Measurements from ENCODE around the gene EXOC6B. TPM values are rescaled to one million over a fixed set of nuclear protein-coding genes. Genes with fewer than 3 reads are reported as not detected.

EXOC6B gene
- total RNA-seq, 1 donor from 2014 or later = 32.2 TPM

DNA sequence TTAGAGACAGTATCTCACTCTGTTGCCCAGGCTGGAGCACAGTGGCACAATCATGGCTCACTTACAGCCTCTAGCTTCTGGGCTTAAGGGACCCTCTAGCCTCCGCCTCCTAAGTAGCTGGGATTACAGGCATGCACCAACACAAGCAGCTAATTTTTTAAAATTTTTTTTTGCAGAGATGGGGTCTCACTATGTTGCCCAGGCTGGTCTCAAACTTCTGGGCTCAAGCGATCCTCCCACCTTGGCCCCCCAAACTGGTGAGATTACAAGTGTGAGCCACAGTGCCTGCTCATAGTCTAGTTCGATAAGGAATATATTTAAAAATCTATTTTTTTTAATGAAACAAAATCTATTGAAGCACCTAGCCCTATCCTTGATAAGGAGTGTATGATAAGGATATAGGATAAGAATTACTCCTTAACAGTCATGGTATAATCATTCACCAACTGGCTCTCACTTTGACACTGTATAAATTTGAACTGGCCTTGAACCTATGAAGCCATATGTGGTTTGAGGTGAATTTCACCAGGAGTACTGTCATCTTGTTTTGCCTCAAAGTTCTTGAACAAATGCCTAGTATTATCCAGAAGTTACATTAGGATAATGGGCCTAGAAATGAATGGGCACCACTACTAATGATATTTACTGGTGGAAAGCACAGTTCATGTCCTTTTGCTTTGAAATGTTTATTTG is 71.1 kb downstream of the EXOC6B start:
- H3K36me3 Mint-ChIP-seq (ENCODE audit: low read depth) = peaks cover 1% of the 10 kb centered on the region
- no peaks in the 10 kb centered on the region for H3K9me3 Mint-ChIP-seq (ENCODE audit: low read depth)
- TF ChIP-seq, protein P1, sequence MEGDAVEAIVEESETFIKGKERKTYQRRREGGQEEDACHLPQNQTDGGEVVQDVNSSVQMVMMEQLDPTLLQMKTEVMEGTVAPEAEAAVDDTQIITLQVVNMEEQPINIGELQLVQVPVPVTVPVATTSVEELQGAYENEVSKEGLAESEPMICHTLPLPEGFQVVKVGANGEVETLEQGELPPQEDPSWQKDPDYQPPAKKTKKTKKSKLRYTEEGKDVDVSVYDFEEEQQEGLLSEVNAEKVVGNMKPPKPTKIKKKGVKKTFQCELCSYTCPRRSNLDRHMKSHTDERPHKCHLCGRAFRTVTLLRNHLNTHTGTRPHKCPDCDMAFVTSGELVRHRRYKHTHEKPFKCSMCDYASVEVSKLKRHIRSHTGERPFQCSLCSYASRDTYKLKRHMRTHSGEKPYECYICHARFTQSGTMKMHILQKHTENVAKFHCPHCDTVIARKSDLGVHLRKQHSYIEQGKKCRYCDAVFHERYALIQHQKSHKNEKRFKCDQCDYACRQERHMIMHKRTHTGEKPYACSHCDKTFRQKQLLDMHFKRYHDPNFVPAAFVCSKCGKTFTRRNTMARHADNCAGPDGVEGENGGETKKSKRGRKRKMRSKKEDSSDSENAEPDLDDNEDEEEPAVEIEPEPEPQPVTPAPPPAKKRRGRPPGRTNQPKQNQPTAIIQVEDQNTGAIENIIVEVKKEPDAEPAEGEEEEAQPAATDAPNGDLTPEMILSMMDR (IDR thresholded peaks at IDR 0.05) = no peak
- no peak overlapping the region for H3K27ac Mint-ChIP-seq (ENCODE audit: unreplicated experiment)
- DNase-seq (ENCODE audit: low spot score) = no peak
- H3K4me3 Mint-ChIP-seq (ENCODE audit: unreplicated experiment) = no peak overlapping the region
- H3K27me3 Mint-ChIP-seq (ENCODE audit: low read depth) = no peaks in the 10 kb centered on the region
- H3K4me1 Mint-ChIP-seq (ENCODE audit: low read depth) = peaks cover 18% of the 10 kb centered on the region

DNA sequence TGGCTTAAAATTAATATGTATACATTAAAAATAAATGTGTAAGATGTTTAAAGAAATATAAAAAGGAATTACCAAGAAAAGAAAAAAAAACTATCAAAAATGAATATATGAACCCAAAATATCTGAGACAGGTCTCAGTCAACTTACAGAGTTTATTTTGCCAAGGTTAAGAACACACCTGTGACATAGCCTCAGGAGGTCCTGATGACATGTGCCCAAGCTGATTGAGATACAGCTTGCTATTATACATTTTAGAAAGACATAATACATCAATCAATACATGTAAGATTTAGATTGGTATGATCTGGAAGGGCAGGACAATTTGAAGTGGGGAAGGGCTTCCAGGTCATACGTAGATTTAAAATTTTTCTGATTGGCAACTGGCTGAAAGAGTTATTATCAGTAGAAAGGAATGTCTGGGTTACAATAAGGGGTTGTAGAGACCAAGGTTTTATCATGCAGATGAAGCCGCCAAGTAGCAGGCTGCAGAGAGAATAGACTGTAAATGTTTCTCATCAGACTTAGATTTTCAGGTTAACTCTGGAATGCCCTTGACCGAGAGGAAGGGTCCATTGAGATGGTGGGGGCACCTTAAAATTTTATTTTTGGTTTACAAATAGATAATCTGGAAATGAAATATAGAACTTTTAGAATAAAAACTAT is 74.7 kb downstream of the EXOC6B start:
- H3K27ac Mint-ChIP-seq (ENCODE audit: unreplicated experiment) = no peak overlapping the region
- H3K27me3 Mint-ChIP-seq (ENCODE audit: low read depth) = no peaks in the 10 kb centered on the region
- H3K4me1 Mint-ChIP-seq (ENCODE audit: low read depth) = peaks cover 9% of the 10 kb centered on the region
- H3K4me3 Mint-ChIP-seq (ENCODE audit: unreplicated experiment) = no peak overlapping the region
- H3K9me3 Mint-ChIP-seq (ENCODE audit: low read depth) = no peaks in the 10 kb centered on the region
- no peak for DNase-seq (ENCODE audit: low spot score)
- TF ChIP-seq, protein P1 (IDR thresholded peaks at IDR 0.05) = no peak
- H3K36me3 Mint-ChIP-seq (ENCODE audit: low read depth) = no peaks in the 10 kb centered on the region

DNA sequence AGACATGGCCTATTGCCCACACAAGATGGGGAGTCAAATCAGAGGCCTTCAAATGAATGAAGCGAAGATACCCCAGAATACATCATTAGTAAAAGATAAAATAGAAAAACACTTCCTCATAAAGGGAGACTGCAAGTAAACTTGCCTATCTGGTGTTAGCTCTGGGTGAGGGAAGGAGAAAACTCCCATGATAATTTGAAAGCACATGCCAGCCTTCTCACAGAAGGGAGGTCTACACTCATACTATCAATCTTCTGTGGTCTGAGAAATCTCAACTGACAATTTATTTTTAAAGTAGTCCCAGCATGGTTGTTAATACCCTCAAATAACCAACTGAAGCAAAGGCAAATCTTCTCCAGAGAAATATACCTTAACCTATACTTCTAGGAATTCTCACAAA is 75.4 kb downstream of the EXOC6B start:
- H3K27me3 Mint-ChIP-seq (ENCODE audit: low read depth) = no peaks in the 10 kb centered on the region
- no peak overlapping the region for H3K27ac Mint-ChIP-seq (ENCODE audit: unreplicated experiment)
- no peak for DNase-seq (ENCODE audit: low spot score)
- no peak overlapping the region for H3K4me3 Mint-ChIP-seq (ENCODE audit: unreplicated experiment)
- H3K9me3 Mint-ChIP-seq (ENCODE audit: low read depth) = no peaks in the 10 kb centered on the region
- H3K36me3 Mint-ChIP-seq (ENCODE audit: low read depth) = no peaks in the 10 kb centered on the region
- peaks cover 5% of the 10 kb centered on the region for H3K4me1 Mint-ChIP-seq (ENCODE audit: low read depth)
- TF ChIP-seq, protein P1 (IDR thresholded peaks at IDR 0.05) = no peak

DNA sequence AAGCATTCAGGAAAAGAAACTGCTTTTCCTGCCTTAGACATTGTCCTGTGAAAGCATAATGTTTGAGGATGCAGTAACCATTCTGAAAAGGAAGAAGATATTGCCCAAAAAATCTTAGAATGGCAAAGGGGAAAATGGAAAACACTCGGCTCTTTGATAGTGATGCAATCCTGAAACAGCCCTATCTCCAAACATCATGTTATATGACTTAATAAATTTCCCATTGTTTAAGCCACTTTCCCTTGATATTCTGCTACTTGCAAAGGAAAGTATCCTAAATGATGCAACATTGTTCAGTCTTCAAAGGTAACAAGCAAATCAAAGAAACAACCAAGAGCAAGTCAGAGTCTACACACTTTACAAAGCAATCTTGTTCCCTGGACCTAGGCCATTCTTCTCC is 78.5 kb downstream of the EXOC6B start:
- Mint-ChIP-seq H3K4me3 (ENCODE audit: unreplicated experiment) (no peak overlapping the region), H3K27ac (ENCODE audit: unreplicated experiment) (no peak overlapping the region), H3K4me1 (ENCODE audit: low read depth) (peaks cover 3% of the 10 kb centered on the region), H3K27me3 (ENCODE audit: low read depth) (no peaks in the 10 kb centered on the region), H3K36me3 (ENCODE audit: low read depth) (no peaks in the 10 kb centered on the region), H3K9me3 (ENCODE audit: low read depth) (no peaks in the 10 kb centered on the region)
- DNase-seq (ENCODE audit: low spot score) = no peak
- TF ChIP-seq, protein P1 (IDR thresholded peaks at IDR 0.05) = no peak

DNA sequence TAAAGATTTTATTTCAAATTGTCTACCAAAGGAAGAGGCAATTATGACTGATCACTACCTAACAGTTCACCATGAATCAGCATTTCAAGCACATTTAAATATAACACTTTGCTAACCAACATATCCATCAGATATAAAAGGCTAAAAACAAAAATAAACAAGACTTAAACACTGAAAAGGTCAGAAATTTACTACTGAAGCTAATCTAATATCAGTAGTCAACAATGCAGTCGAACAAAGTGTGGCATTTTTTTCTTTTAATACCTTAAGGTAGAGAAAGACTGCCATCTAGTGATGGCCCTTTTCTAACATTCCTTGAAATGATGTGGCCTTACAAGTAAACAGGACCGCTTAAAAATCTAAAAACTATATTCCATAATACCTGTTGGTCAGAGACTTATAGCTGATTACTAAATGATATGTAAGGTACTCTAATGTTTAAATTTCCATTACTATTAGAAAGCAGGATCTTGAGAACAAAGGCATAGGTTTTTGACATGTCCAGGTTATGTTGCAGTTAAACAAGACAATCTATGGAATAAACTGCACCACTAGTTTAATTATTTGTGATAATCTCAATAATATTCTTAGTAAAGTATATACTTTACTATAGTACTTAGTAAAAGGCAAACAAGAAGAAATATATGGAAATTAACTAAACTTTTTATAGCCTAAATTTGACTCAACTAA is 80.0 kb downstream of the EXOC6B start:
- Mint-ChIP-seq H3K9me3 (ENCODE audit: low read depth) (no peaks in the 10 kb centered on the region), H3K36me3 (ENCODE audit: low read depth) (no peaks in the 10 kb centered on the region), H3K4me3 (ENCODE audit: unreplicated experiment) (no peak overlapping the region), H3K27me3 (ENCODE audit: low read depth) (no peaks in the 10 kb centered on the region), H3K27ac (ENCODE audit: unreplicated experiment) (no peak overlapping the region), H3K4me1 (ENCODE audit: low read depth) (peaks cover 3% of the 10 kb centered on the region)
- TF ChIP-seq, protein P1 (IDR thresholded peaks at IDR 0.05) = peak; percentile 96
- no peak for DNase-seq (ENCODE audit: low spot score)

All from chondrocyte (in vitro differentiated cells).